GDM1 (cell line): ENCODE data around the gene FKBP5.
"Not testable (repeated sequence)": the region's sequence is repeated elsewhere in the genome, so short reads cannot be mapped to it uniquely, and the experiment has no call there.

Experiments used
- DNase-seq: peaks from one replicate; lab custom pipeline; 2025; lab: John Stamatoyannopoulos, UW

The FKBP5 gene

GRCh38 chr6:35690006-35690405, 1.3 kb upstream of the FKBP5 start:
- DNase-seq, result not testable (repeated sequence)

- no peak for DNase-seq
Observed at GRCh38 chr6:35687658-35688604, 784 bp downstream of the FKBP5 start.

GRCh38 chr6:35686873-35687555, 1.7 kb downstream of the FKBP5 start:
- DNase-seq, result no peak

GRCh38 chr6:35686436-35686835, 2.3 kb downstream of the FKBP5 start:
- no peak for DNase-seq

- DNase-seq, result no peak
Observed at GRCh38 chr6:35683267-35683666, 5.4 kb downstream of the FKBP5 start.

GRCh38 chr6:35681298-35681697, 7.4 kb downstream of the FKBP5 start:
- no peak for DNase-seq

- DNase-seq, result no peak
Observed at GRCh38 chr6:35679399-35679798, 9.3 kb downstream of the FKBP5 start.

GRCh38 chr6:35678814-35679213, 9.9 kb downstream of the FKBP5 start:
- DNase-seq, result no peak

- no peak for DNase-seq
Observed at GRCh38 chr6:35678021-35678654, 10.6 kb downstream of the FKBP5 start.

GRCh38 chr6:35677456-35677855, 11.3 kb downstream of the FKBP5 start:
- DNase-seq, result no peak

- DNase-seq, result no peak
Observed at GRCh38 chr6:35675871-35676459, 12.8 kb downstream of the FKBP5 start.

- no peak for DNase-seq
Observed at GRCh38 chr6:35674594-35674993, 14.1 kb downstream of the FKBP5 start.

- DNase-seq, result no peak
Observed at GRCh38 chr6:35673755-35674154, 15.0 kb downstream of the FKBP5 start.

GRCh38 chr6:35673284-35673666, 15.4 kb downstream of the FKBP5 start:
- DNase-seq, result not testable (repeated sequence)

GRCh38 chr6:35670453-35670852, 18.3 kb downstream of the FKBP5 start:
- not testable (repeated sequence) for DNase-seq

- no peak for DNase-seq
Observed at GRCh38 chr6:35669451-35670045, 19.2 kb downstream of the FKBP5 start.

GRCh38 chr6:35668744-35669450, 19.8 kb downstream of the FKBP5 start:
- no peak for DNase-seq

GRCh38 chr6:35668096-35668495, 20.6 kb downstream of the FKBP5 start:
- no peak for DNase-seq

- no peak for DNase-seq
Observed at GRCh38 chr6:35665573-35665972, 23.1 kb downstream of the FKBP5 start.

GRCh38 chr6:35664945-35665344, 23.8 kb downstream of the FKBP5 start:
- no peak for DNase-seq
